ENCODE measurements around the gene RTP5.

RTP5 gene

DNA sequence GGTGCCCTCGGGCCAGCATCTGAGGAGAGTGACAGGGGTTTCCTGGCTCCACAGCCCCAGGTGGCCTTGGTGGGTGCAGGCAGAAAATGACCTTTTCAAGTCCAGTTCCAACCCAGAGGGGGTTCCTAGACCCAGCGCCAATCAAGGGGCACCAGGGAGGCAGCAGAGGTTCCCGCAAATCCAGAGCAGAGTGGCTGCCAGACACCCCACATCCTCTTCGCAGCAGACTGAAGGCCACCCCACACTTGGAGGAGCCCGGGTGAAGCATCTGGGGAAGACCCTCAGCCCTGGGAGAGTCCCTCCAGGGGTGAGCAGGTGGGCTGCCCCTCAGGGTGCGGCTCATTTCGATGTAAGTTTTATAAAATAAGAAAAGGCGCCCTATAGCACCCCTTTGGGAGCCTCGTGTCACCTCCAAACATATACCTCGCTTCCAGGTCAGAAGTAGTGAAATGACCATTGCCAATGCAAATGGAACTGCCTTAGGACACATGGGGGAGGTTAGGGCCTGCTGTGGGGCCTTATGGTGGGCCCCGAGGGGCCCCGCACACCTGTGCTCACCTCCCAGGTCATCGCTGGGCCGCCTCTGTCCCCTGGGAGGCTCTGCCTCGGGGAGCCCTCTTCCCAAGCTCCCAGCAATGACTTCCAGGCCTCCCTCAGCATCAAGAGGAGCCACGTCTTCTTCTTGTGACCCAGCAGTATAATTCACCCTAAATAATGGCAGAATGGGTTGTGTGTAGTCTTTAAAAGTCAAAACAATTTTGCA, 11.0 kb downstream of the RTP5 start:
- no peak for DNase-seq
- H3K27ac ChIP-seq (ENCODE audit: insufficient read depth, low read length, poor library complexity, severe bottlenecking), result peak overlapping the region; percentile 77
- peaks cover 10% of the 10 kb centered on the region for H3K36me3 ChIP-seq (ENCODE audit: control insufficient read depth, insufficient read depth, low read length)
- peaks cover 15% of the 10 kb centered on the region for H3K4me1 ChIP-seq (ENCODE audit: control insufficient read depth, insufficient read depth, low read length, poor library complexity, severe bottlenecking)
- peak overlapping the region; percentile 72 for H3K4me3 ChIP-seq (ENCODE audit: insufficient read depth, low read depth, low read length, poor library complexity, severe bottlenecking)
- H3K9me3 ChIP-seq (ENCODE audit: control insufficient read depth, low read length), result no peaks in the 10 kb centered on the region
- H3K27me3 ChIP-seq (replicated peaks; ENCODE audit: control insufficient read depth, insufficient read depth, low read length, poor library complexity, severe bottlenecking), result no peaks in the 10 kb centered on the region

DNA sequence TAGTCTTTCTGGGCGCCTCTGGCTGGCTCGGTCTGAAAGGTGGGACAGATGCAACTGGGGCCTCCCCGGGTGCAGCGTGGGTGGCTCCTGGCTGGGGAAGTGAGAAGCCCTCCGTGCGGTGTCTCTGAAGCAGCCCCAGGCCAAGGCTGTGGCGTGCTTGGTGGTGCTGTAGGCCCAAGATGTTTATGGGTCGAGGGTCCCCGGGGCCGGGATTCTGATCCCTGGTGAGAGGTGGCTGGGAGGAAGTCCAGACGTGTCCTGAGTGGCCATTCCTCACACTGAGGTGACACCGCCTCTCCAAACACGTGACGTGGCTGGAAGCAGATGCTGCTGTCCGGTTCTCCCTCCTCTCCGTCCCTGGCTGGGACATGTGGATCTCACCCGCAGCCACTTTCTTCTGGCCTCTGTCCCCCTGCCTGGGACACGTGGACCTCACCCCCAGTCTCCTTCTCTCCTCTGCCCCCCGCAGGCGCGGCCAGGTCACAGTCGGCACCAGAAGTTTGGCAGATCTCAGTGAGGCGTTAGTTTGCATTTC, 12.6 kb downstream of the RTP5 start:
- H3K27me3 ChIP-seq (replicated peaks; ENCODE audit: control insufficient read depth, insufficient read depth, low read length, poor library complexity, severe bottlenecking), result no peaks in the 10 kb centered on the region
- peak overlapping the region; percentile 46 for H3K27ac ChIP-seq (ENCODE audit: insufficient read depth, low read length, poor library complexity, severe bottlenecking)
- H3K36me3 ChIP-seq (ENCODE audit: control insufficient read depth, insufficient read depth, low read length), result peaks cover 16% of the 10 kb centered on the region
- peak overlapping the region; percentile 36 for H3K4me3 ChIP-seq (ENCODE audit: insufficient read depth, low read depth, low read length, poor library complexity, severe bottlenecking)
- peaks cover 15% of the 10 kb centered on the region for H3K4me1 ChIP-seq (ENCODE audit: control insufficient read depth, insufficient read depth, low read length, poor library complexity, severe bottlenecking)
- no peaks in the 10 kb centered on the region for H3K9me3 ChIP-seq (ENCODE audit: control insufficient read depth, low read length)
- DNase-seq, result no peak

DNA sequence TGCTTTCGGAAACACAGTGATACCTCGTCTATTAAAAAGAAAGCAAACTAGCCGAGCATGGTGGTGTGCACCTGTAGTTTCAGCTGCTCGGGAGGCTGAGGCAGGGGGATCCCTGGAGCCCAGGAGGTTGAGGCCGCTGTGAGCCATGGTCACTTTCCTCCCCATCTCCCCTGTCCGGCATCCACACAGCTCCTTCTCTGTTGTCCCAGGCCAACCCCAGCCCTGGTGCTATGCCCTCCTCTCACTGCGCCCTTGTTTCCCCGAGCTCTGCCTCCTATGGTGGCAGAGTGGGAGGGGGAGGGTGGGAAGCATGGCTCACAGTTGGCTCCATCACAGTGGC, 15.4 kb downstream of the RTP5 start:
- no peak overlapping the region for H3K27ac ChIP-seq (ENCODE audit: insufficient read depth, low read length, poor library complexity, severe bottlenecking)
- H3K36me3 ChIP-seq (ENCODE audit: control insufficient read depth, insufficient read depth, low read length), result peaks cover 16% of the 10 kb centered on the region
- peaks cover 21% of the 10 kb centered on the region for H3K4me1 ChIP-seq (ENCODE audit: control insufficient read depth, insufficient read depth, low read length, poor library complexity, severe bottlenecking)
- no peak overlapping the region for H3K4me3 ChIP-seq (ENCODE audit: insufficient read depth, low read depth, low read length, poor library complexity, severe bottlenecking)
- H3K27me3 ChIP-seq (replicated peaks; ENCODE audit: control insufficient read depth, insufficient read depth, low read length, poor library complexity, severe bottlenecking), result no peaks in the 10 kb centered on the region
- DNase-seq, result no peak
- H3K9me3 ChIP-seq (ENCODE audit: control insufficient read depth, low read length), result no peaks in the 10 kb centered on the region

DNA sequence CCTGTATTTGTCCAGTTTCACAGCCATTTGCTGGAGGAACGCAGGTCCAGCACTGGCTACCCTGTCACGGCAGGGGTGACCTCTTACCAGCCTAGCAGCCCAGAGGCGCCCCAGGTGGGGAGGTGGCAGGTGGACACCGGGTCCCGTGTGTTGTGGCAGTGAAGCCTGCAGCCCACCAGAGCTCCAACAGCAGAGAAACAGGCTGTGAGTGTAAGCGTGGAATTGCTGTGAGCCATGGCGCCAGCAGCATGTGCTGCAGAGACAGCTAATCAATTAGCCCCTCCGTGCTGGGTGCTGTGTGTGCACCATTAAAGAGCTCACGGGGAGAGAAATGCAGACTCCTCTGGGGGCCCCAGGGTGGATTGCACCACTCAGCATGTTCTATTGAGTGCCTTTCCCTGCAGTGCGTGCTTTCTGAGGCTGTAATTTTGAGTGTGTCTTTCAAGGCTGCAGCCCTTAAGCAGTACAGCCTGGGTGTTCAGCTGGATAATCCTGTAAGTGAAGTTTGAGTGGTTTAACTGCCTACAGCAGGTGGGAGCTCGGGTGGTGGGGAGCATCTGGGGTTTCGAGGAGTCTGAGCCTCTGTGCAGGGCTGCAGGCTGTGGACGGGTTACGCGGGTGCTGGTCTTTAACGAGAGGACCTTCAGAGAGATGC, 15.9 kb downstream of the RTP5 start:
- no peak overlapping the region for H3K27ac ChIP-seq (ENCODE audit: insufficient read depth, low read length, poor library complexity, severe bottlenecking)

DNA sequence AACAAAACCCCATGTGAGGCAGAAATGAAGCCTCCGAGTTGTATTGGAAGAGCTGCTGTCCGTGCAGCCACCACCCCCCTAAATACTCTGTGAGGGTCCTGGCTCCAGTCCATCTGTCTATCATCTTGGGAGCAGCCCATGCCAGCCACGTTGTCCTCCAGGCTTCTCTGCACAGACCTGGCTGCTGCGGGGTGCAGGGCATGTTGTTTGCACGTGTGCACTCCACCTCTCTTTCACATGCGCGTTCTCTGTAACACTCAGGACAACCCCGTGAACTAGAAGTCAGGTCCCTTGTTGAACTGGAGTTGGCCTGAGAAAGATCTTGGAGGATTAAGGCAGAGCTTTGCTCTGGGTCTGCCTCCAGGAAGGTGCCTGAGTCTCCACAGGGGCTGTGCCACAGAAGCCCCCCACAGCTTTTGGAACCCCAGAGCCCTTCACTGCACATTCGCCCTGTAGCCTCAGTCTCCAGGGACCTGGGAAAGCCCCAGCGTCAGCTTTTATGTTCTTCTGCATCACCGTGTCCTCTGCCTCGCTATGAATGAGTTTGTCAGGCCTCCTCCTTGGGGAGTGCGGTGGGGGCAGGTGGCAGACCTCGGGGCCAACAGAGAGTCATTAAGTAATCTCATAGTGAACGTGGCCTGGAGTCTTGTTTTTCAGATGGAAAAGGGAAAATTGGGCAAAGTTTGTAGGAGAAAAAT, 16.6 kb downstream of the RTP5 start:
- peaks cover 19% of the 10 kb centered on the region for H3K36me3 ChIP-seq (ENCODE audit: control insufficient read depth, insufficient read depth, low read length)
- H3K4me1 ChIP-seq (ENCODE audit: control insufficient read depth, insufficient read depth, low read length, poor library complexity, severe bottlenecking), result peaks cover 15% of the 10 kb centered on the region
- DNase-seq, result no peak
- no peak overlapping the region for H3K27ac ChIP-seq (ENCODE audit: insufficient read depth, low read length, poor library complexity, severe bottlenecking)
- H3K27me3 ChIP-seq (replicated peaks; ENCODE audit: control insufficient read depth, insufficient read depth, low read length, poor library complexity, severe bottlenecking), result no peaks in the 10 kb centered on the region
- no peaks in the 10 kb centered on the region for H3K9me3 ChIP-seq (ENCODE audit: control insufficient read depth, low read length)
- no peak overlapping the region for H3K4me3 ChIP-seq (ENCODE audit: insufficient read depth, low read depth, low read length, poor library complexity, severe bottlenecking)

More for the DNA sequence above, 15.9 kb downstream of the RTP5 start:
- DNase-seq, result no peak
- no peaks in the 10 kb centered on the region for H3K27me3 ChIP-seq (replicated peaks; ENCODE audit: control insufficient read depth, insufficient read depth, low read length, poor library complexity, severe bottlenecking)
- H3K4me3 ChIP-seq (ENCODE audit: insufficient read depth, low read depth, low read length, poor library complexity, severe bottlenecking), result no peak overlapping the region
- peaks cover 21% of the 10 kb centered on the region for H3K4me1 ChIP-seq (ENCODE audit: control insufficient read depth, insufficient read depth, low read length, poor library complexity, severe bottlenecking)
- peaks cover 16% of the 10 kb centered on the region for H3K36me3 ChIP-seq (ENCODE audit: control insufficient read depth, insufficient read depth, low read length)
- H3K9me3 ChIP-seq (ENCODE audit: control insufficient read depth, low read length), result no peaks in the 10 kb centered on the region

DNA sequence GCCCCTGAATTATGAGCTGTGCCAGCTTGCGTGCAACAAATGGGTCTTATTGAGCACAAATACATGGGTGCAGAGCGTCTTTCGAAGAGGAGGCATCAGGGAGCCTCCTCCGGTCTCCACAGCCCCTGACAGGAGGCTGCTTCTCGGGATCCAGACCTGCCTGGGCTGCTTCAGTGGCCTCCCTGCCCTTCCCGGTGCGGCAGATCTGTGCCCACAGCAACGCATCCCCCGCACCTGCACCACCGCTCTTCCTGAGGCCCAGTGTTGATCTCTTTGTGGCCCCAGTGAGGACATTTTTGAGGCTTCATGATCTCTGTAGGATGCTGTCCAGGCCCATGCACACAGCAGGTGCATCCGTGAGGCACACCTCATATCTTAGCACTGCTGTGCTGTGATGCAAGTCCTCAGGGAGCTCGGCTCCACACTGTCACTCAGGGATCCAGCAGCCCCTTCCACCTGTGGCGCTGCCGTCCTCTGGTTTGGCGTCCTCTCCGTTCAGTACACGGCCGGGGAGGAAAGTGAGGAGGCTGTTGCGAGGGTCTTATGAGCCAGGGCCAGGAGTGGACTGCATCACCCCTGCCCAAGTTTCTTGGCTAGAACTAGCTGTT, 17.4 kb downstream of the RTP5 start:
- Histone ChIP-seq H3K4me3 (ENCODE audit: insufficient read depth, low read depth, low read length, poor library complexity, severe bottlenecking) (no peak overlapping the region), H3K36me3 (ENCODE audit: control insufficient read depth, insufficient read depth, low read length) (peaks cover 19% of the 10 kb centered on the region), H3K27me3 (replicated peaks; ENCODE audit: control insufficient read depth, insufficient read depth, low read length, poor library complexity, severe bottlenecking) (no peaks in the 10 kb centered on the region), H3K4me1 (ENCODE audit: control insufficient read depth, insufficient read depth, low read length, poor library complexity, severe bottlenecking) (peaks cover 13% of the 10 kb centered on the region), H3K27ac (ENCODE audit: insufficient read depth, low read length, poor library complexity, severe bottlenecking) (no peak overlapping the region), H3K9me3 (ENCODE audit: control insufficient read depth, low read length) (no peaks in the 10 kb centered on the region)
- no peak for DNase-seq

DNA sequence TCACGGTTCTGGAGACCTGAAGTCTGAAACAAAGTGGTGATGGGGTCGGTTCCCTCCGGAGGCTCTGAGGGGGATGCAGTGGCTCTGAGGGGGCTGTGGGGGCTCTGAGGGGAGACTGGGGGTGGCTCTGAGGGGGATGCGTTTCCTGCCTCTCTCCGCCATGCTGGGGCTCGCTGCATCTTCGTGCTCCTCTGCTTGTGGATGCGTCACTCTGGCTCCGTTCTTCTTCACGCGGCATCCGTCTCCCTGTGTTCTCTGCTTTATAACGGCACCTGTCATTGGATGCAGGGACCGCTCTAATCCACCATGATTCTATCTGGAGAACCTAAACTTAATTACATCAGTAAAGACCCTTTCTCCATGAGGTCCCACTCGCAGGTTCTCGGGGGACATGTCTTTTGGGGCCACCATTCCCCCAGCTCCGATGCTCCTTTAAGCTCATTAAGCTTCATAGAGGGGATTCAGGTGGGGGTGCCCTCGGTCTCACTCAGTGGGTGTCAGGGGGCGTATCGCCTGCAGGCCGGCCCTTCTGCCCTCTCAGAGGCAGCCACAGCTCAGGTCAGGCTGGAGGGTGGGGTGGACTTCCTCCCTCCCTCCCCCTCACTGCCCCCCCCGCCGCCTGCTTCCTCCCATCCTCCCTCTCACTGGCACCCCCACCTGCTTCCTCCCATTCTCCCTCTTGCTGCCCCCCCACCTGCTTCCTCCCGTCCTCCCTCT, 18.4 kb downstream of the RTP5 start:
- Histone ChIP-seq H3K4me3 (ENCODE audit: insufficient read depth, low read depth, low read length, poor library complexity, severe bottlenecking) (no peak overlapping the region), H3K36me3 (ENCODE audit: control insufficient read depth, insufficient read depth, low read length) (peaks cover 19% of the 10 kb centered on the region), H3K9me3 (ENCODE audit: control insufficient read depth, low read length) (no peaks in the 10 kb centered on the region), H3K27me3 (replicated peaks; ENCODE audit: control insufficient read depth, insufficient read depth, low read length, poor library complexity, severe bottlenecking) (no peaks in the 10 kb centered on the region), H3K27ac (ENCODE audit: insufficient read depth, low read length, poor library complexity, severe bottlenecking) (no peak overlapping the region), H3K4me1 (ENCODE audit: control insufficient read depth, insufficient read depth, low read length, poor library complexity, severe bottlenecking) (peaks cover 6% of the 10 kb centered on the region)
- DNase-seq, result no peak

DNA sequence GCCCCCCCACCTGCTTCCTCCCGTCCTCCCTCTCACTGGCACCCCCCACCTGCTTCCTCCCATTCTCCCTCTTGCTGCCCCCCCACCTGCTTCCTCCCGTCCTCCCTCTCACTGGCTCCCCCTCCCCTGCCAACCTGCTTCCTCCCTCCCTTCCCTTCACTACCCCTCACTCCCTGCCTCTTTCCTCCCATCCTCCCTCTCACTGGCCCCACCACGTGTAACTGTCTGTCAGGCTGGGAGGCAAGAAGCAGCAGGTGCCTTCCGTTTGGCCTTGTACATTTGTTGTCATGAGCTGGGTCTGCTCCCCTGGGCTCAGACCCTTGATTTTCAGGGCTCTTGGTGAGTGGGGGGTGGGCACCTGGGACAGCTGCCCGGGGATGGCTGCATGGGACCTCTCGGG, 19.1 kb downstream of the RTP5 start:
- no peaks in the 10 kb centered on the region for H3K9me3 ChIP-seq (ENCODE audit: control insufficient read depth, low read length)
- H3K4me3 ChIP-seq (ENCODE audit: insufficient read depth, low read depth, low read length, poor library complexity, severe bottlenecking), result no peak overlapping the region
- no peak overlapping the region for H3K27ac ChIP-seq (ENCODE audit: insufficient read depth, low read length, poor library complexity, severe bottlenecking)
- no peak for DNase-seq
- H3K4me1 ChIP-seq (ENCODE audit: control insufficient read depth, insufficient read depth, low read length, poor library complexity, severe bottlenecking), result peaks cover 6% of the 10 kb centered on the region
- no peaks in the 10 kb centered on the region for H3K27me3 ChIP-seq (replicated peaks; ENCODE audit: control insufficient read depth, insufficient read depth, low read length, poor library complexity, severe bottlenecking)
- peaks cover 19% of the 10 kb centered on the region for H3K36me3 ChIP-seq (ENCODE audit: control insufficient read depth, insufficient read depth, low read length)

DNA sequence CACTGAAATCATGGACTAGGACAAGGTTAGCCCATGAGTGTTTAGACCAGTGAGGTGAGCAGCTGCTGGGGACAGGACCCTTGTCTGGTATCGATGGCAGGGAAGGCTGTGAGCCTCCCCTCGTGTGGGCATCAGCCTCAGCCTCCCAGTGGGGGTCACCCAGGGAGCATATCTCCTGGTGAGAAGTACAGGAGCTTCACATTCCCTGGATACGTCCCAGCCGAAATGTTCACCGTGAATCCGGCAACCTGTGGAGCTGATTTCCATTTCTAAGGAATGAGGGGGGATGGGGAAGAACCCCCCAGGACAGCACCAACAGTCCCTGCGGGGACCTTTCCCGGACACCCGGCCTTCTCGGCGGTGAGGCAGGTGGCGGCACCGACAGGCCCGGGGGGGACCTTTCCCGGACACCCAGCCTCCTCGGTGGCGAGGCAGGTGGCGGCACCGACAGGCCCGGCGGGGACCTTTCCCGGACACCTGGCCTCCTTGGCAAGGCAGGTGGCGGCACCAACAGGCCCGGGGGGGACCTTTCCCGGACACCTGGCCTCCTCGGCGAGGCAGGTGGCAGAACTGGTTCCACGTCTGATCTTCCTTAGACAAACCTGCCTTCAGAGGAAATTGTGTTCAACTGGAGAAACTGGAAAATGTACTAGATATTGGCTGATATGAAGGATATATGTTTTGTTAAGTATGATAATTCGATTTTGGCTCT, 21.2 kb downstream of the RTP5 start:
- H3K4me1 ChIP-seq (ENCODE audit: control insufficient read depth, insufficient read depth, low read length, poor library complexity, severe bottlenecking), result peaks cover 6% of the 10 kb centered on the region
- DNase-seq, result no peak
- peaks cover 7% of the 10 kb centered on the region for H3K36me3 ChIP-seq (ENCODE audit: control insufficient read depth, insufficient read depth, low read length)
- no peaks in the 10 kb centered on the region for H3K9me3 ChIP-seq (ENCODE audit: control insufficient read depth, low read length)
- H3K4me3 ChIP-seq (ENCODE audit: insufficient read depth, low read depth, low read length, poor library complexity, severe bottlenecking), result no peak overlapping the region
- H3K27me3 ChIP-seq (replicated peaks; ENCODE audit: control insufficient read depth, insufficient read depth, low read length, poor library complexity, severe bottlenecking), result no peaks in the 10 kb centered on the region
- H3K27ac ChIP-seq (ENCODE audit: insufficient read depth, low read length, poor library complexity, severe bottlenecking), result no peak overlapping the region
